ENCODE results near the gene LZTS2.

Gene LZTS2

GRCh38 chr10:101014966-101015581 is 15.5 kb downstream of the LZTS2 start:
- TF ChIP-seq, protein P1, sequence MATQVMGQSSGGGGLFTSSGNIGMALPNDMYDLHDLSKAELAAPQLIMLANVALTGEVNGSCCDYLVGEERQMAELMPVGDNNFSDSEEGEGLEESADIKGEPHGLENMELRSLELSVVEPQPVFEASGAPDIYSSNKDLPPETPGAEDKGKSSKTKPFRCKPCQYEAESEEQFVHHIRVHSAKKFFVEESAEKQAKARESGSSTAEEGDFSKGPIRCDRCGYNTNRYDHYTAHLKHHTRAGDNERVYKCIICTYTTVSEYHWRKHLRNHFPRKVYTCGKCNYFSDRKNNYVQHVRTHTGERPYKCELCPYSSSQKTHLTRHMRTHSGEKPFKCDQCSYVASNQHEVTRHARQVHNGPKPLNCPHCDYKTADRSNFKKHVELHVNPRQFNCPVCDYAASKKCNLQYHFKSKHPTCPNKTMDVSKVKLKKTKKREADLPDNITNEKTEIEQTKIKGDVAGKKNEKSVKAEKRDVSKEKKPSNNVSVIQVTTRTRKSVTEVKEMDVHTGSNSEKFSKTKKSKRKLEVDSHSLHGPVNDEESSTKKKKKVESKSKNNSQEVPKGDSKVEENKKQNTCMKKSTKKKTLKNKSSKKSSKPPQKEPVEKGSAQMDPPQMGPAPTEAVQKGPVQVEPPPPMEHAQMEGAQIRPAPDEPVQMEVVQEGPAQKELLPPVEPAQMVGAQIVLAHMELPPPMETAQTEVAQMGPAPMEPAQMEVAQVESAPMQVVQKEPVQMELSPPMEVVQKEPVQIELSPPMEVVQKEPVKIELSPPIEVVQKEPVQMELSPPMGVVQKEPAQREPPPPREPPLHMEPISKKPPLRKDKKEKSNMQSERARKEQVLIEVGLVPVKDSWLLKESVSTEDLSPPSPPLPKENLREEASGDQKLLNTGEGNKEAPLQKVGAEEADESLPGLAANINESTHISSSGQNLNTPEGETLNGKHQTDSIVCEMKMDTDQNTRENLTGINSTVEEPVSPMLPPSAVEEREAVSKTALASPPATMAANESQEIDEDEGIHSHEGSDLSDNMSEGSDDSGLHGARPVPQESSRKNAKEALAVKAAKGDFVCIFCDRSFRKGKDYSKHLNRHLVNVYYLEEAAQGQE (IDR thresholded peaks at IDR 0.05; ENCODE audit: insufficient replicate concordance, low read depth), result no peak
- no peak for TF ChIP-seq GABPA (IDR thresholded peaks at IDR 0.05; ENCODE audit: low read depth)
- TF ChIP-seq POLR2AphosphoS5 (IDR thresholded peaks at IDR 0.05; ENCODE audit: low read depth), result no peak
- TF ChIP-seq, protein P2, sequence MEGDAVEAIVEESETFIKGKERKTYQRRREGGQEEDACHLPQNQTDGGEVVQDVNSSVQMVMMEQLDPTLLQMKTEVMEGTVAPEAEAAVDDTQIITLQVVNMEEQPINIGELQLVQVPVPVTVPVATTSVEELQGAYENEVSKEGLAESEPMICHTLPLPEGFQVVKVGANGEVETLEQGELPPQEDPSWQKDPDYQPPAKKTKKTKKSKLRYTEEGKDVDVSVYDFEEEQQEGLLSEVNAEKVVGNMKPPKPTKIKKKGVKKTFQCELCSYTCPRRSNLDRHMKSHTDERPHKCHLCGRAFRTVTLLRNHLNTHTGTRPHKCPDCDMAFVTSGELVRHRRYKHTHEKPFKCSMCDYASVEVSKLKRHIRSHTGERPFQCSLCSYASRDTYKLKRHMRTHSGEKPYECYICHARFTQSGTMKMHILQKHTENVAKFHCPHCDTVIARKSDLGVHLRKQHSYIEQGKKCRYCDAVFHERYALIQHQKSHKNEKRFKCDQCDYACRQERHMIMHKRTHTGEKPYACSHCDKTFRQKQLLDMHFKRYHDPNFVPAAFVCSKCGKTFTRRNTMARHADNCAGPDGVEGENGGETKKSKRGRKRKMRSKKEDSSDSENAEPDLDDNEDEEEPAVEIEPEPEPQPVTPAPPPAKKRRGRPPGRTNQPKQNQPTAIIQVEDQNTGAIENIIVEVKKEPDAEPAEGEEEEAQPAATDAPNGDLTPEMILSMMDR (IDR thresholded peaks at IDR 0.05; ENCODE audit: insufficient read depth, low read length), result no peak
- TF ChIP-seq SPI1 (IDR thresholded peaks at IDR 0.05; ENCODE audit: borderline replicate concordance, low read depth), result no peak
- H3K4me3 ChIP-seq (replicated peaks; ENCODE audit: insufficient read depth, low read length), result no peak overlapping the region
- H3K27ac ChIP-seq (replicated peaks), result no peak overlapping the region
- peak in 1 of 2 experiments; percentile 56 for DNase-seq (ENCODE audit: low read depth in 1 of 2, low spot score in 1 of 2)
- H3K27me3 ChIP-seq (ENCODE audit: insufficient read depth, poor library complexity, severe bottlenecking), result no peaks in the 10 kb centered on the region

DNA sequence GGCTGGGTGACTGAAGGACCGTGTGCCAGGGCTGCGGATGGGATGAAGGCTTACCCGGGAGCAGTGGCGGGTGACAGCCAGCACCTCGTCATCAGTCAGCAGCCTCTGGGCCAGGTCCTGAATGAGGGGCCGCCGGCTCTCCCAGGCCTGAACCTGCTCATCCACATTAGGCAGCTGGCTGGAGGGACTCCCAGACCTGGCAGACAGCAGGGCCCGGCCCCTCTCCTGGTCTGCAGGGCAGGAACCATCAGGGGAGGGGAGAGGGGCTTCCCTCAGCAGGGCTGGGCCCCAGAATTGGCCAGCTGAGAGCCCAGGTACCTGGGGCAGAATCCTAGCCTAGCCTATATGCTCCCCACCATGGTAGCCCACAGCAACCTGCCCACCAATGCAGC is 16.0 kb downstream of the LZTS2 start:
- DNase-seq (ENCODE audit: low read depth in 1 of 2, low spot score in 1 of 2), result no peak
- Histone ChIP-seq H3K27me3 (ENCODE audit: insufficient read depth, poor library complexity, severe bottlenecking) (no peaks in the 10 kb centered on the region), H3K4me3 (replicated peaks; ENCODE audit: insufficient read depth, low read length) (no peak overlapping the region), H3K27ac (replicated peaks) (no peak overlapping the region)
- TF ChIP-seq, protein P1 (IDR thresholded peaks at IDR 0.05; ENCODE audit: insufficient replicate concordance, low read depth), result no peak
- TF ChIP-seq GABPA (IDR thresholded peaks at IDR 0.05; ENCODE audit: low read depth) (no peak), SPI1 (IDR thresholded peaks at IDR 0.05; ENCODE audit: borderline replicate concordance, low read depth) (no peak), POLR2AphosphoS5 (IDR thresholded peaks at IDR 0.05; ENCODE audit: low read depth) (no peak)
- TF ChIP-seq, protein P2 (IDR thresholded peaks at IDR 0.05; ENCODE audit: insufficient read depth, low read length), result no peak

GRCh38 chr10:101016814-101017213 is 17.2 kb downstream of the LZTS2 start:
- TF ChIP-seq SPI1 (IDR thresholded peaks at IDR 0.05; ENCODE audit: borderline replicate concordance, low read depth) (no peak), POLR2AphosphoS5 (IDR thresholded peaks at IDR 0.05; ENCODE audit: low read depth) (no peak), GABPA (IDR thresholded peaks at IDR 0.05; ENCODE audit: low read depth) (no peak)
- TF ChIP-seq, protein P1 (IDR thresholded peaks at IDR 0.05; ENCODE audit: insufficient replicate concordance, low read depth), result no peak
- TF ChIP-seq, protein P2 (IDR thresholded peaks at IDR 0.05; ENCODE audit: insufficient read depth, low read length), result no peak
- no peak for DNase-seq (ENCODE audit: low read depth in 1 of 2, low spot score in 1 of 2)
- Histone ChIP-seq H3K27ac (replicated peaks) (no peak overlapping the region), H3K4me3 (replicated peaks; ENCODE audit: insufficient read depth, low read length) (no peak overlapping the region), H3K27me3 (ENCODE audit: insufficient read depth, poor library complexity, severe bottlenecking) (no peaks in the 10 kb centered on the region)
